GM21825 (cell line): Measurements from ENCODE around the gene ARPC4.
"Not testable (repeated sequence)": the region's sequence is repeated elsewhere in the genome, so short reads cannot be mapped to it uniquely, and the experiment has no call there.

Source experiments
- ATAC-seq: cut with Tn5 transposase; IDR thresholded peaks from one replicate; pipeline ENCODE4 v1.9.1; 2021; ENCODE audit warnings: mild to moderate bottlenecking, moderate library complexity; ENCODE audit not compliant: unreplicated experiment

Gene ARPC4

DNA sequence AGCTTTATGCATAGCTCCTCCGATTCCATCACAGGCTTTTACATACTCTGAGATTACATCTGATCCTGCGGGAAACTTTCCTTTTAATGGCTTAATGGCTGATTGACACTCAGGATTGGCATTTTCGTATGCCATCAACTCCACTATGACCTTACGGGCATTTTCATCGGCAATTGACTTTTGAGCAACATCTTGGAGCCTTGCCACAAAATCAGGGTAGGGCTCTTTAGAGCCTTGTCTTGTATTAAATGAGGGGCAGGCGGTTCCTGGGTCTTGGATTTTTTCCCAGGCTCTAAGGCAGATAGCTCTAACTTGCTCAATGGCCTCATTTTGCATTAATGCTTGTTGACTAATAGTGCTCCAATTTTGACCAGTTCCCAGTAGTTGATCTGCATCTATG, 59.0 kb downstream of the ARPC4 start:
- not testable (repeated sequence) for ATAC-seq

GRCh38 chr3:9852528-9852927, 59.6 kb downstream of the ARPC4 start:
- no peak for ATAC-seq

GRCh38 chr3:9854291-9854940, 61.5 kb downstream of the ARPC4 start:
- not testable (repeated sequence) for ATAC-seq

DNA sequence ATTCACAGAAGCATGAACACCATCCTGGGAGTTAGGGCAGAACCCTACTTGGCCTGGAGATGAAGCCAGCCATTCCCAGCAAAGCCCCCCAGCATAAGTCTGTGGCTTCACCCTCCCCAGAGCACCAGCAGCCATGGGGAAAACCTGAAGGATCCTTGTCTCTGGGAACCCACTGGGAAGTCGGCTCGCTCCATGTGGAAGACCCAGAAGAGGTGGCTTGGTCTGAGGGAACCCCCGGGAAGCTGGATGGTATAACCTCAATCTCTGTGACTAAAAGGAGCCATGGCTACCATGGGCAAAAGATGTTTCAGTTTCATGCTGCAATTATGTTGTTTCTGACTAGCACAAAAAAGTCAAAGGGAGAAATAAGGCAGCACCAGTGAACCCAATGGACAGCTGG, 62.7 kb downstream of the ARPC4 start:
- no peak for ATAC-seq
